GM12891 (cell line): Measurements from ENCODE around the gene MYO7B.

Experiments
- POLR2A ChIP-seq: IDR thresholded peaks from 2 replicates; pipeline ENCODE4 v1.6.1; 2011; ENCODE audit warnings: low read depth, low read length, control low read depth
- SPI1 ChIP-seq: IDR thresholded peaks from 2 replicates; pipeline ENCODE4 v1.6.1; 2011; ENCODE audit warnings: low read depth, low read length, control low read depth

- TF ChIP-seq POLR2A (no peak), SPI1 (no peak)
These were observed 94.8 kb downstream of the MYO7B start for GRCh38 chr2:127630096-127630863.
